Measurements from ENCODE around the gene PRSS53.

Gene PRSS53

DNA sequence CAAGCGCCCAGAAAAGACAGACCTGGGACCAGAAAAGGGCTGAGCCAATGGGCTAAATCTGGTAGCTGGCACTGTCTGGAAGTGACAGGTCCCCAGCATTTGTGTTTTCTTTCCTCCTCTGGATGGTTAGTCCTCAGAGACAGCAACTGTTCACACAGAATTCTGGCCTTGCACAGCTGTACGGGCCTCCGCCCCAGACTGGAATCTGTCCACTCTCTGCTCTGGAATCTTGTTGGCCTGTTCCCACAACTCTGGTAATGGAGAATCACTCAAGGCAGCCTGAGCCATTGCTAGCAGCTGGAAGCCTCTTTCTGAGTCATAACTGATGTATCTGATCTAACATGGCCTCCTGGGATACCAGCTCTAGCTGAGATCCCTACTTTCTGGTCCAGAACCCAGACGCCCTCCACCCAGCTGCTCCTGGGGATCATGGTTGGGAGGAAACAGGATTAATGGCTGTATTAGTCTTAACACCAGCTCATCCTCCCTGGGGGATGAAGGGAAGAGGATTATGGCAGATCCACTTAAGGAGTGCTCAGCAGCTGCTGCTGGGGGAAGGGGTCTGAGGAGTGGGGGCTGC, 23.8 kb downstream of the PRSS53 start:
- 95 to 97% methylated on average over 4 of the region's 4 CpGs for WGBS, 2 experiments
- no peak overlapping the region for H3K4me3 ChIP-seq (ENCODE audit: insufficient read depth, low read depth, low read length)
- H3K4me1 ChIP-seq (ENCODE audit: control insufficient read depth, insufficient read depth, low read length): no peaks in the 10 kb centered on the region
- H3K27me3 ChIP-seq (ENCODE audit: control insufficient read depth, insufficient read depth, low read length, poor library complexity, severe bottlenecking): no peaks in the 10 kb centered on the region
- no peaks in the 10 kb centered on the region for H3K9me3 ChIP-seq (ENCODE audit: control insufficient read depth, low read length)
- H3K36me3 ChIP-seq (ENCODE audit: control insufficient read depth, insufficient read depth, low read length): peaks cover 16% of the 10 kb centered on the region
- H3K27ac ChIP-seq (ENCODE audit: insufficient read depth, low read depth, low read length, poor library complexity, severe bottlenecking): no peak overlapping the region

DNA sequence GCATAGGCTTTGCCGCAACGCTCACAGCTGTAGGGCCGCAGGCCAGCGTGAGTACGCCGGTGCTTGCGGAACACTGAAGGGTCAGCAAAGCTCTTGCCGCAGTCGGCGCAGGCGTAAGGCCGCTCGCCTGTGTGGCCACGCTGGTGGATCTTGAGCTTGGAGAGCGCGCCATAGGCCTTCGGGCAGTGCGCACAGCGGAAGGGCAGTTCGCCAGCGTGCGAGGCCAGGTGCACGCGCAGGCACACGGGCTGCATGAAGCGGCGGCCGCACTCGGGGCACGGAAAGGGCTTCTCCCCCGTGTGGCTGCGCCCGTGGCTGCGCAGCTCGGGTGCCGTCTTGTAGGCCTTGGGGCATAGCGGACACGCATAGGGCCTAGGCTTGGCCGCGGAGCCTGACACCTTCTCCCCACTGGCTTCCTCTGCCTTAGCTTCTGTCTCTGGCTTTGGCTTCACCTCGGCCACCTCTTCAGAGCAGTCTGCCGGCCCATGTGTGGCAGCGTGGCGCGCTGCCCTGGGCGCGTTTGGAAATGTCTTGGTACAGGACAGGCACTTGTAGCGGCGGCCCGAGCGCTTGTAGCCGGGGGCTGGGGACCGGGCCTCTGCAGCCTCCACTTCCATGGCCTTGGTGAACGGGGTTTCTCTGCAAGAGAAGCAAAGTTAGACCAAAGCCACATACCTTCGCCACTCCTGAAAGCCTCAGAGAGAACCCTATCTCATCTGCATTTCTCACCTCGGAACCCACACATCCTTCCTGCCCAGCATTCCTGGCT, 24.7 kb downstream of the PRSS53 start:
- Histone ChIP-seq H3K4me3 (ENCODE audit: insufficient read depth, low read depth, low read length) (no peak overlapping the region), H3K27ac (ENCODE audit: insufficient read depth, low read depth, low read length, poor library complexity, severe bottlenecking) (no peak overlapping the region), H3K4me1 (ENCODE audit: control insufficient read depth, insufficient read depth, low read length) (no peaks in the 10 kb centered on the region), H3K36me3 (ENCODE audit: control insufficient read depth, insufficient read depth, low read length) (peaks cover 16% of the 10 kb centered on the region), H3K27me3 (ENCODE audit: control insufficient read depth, insufficient read depth, low read length, poor library complexity, severe bottlenecking) (no peaks in the 10 kb centered on the region), H3K9me3 (ENCODE audit: control insufficient read depth, low read length) (no peaks in the 10 kb centered on the region)
- 96% methylated on average over 56 of the region's 56 CpGs for WGBS, 2 experiments

DNA sequence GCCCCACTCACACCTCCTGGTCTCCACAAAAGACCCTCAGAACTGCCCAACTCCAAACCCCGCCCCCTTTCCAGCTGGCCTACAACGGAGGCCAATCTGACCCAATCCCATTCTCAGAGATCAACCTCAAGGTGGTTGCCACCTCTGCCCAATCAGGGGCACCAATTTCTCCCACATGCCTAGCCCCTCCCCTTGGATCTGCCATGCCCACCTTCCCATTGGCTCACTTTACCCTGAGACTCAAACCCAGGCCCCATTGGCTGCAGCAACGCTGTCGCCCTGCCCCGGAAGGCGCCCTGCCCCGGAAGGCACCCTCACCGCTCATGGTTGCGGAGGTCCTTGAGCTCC, 25.3 kb downstream of the PRSS53 start:
- no peaks in the 10 kb centered on the region for H3K27me3 ChIP-seq (ENCODE audit: control insufficient read depth, insufficient read depth, low read length, poor library complexity, severe bottlenecking)
- no peaks in the 10 kb centered on the region for H3K4me1 ChIP-seq (ENCODE audit: control insufficient read depth, insufficient read depth, low read length)
- H3K4me3 ChIP-seq (ENCODE audit: insufficient read depth, low read depth, low read length): no peak overlapping the region
- 95 to 96% methylated on average over 9 of the region's 9 CpGs for WGBS, 2 experiments
- no peaks in the 10 kb centered on the region for H3K9me3 ChIP-seq (ENCODE audit: control insufficient read depth, low read length)
- peaks cover 16% of the 10 kb centered on the region for H3K36me3 ChIP-seq (ENCODE audit: control insufficient read depth, insufficient read depth, low read length)
- no peak overlapping the region for H3K27ac ChIP-seq (ENCODE audit: insufficient read depth, low read depth, low read length, poor library complexity, severe bottlenecking)

DNA sequence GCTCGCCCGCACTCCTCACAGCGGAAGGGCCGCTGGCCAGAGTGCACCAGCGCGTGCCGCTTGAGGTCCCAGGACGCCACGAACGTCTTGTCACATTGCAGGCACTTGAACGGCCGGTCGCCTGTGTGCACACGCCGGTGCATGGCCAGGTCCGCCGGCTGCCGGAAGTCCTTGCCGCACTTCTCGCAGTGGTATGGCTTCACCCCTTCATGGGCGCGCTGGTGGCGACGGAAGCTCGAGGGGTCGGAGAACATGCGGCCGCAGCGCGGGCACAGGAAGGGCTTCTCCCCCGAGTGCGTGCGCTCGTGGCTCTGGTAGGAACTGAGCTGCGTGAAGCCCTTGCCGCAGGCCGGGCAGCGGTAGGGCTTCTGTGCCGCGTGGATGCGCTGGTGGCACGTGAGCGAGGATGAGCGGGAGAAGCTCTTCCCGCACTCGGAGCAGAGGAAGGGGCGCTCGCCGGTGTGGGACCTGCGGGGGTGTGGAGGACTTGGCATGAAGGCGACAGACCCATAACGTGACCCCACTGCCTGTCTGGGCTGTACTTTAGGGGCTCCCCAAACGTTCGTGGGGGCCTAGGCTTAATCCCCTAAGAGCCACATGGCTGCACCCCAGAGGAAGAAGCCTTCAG, 26.8 kb downstream of the PRSS53 start:
- 96 to 97% methylated on average over 54 of the region's 54 CpGs for WGBS, 2 experiments
- no peak overlapping the region for H3K4me3 ChIP-seq (ENCODE audit: insufficient read depth, low read depth, low read length)
- H3K36me3 ChIP-seq (ENCODE audit: control insufficient read depth, insufficient read depth, low read length): peaks cover 16% of the 10 kb centered on the region
- H3K9me3 ChIP-seq (ENCODE audit: control insufficient read depth, low read length): no peaks in the 10 kb centered on the region
- H3K4me1 ChIP-seq (ENCODE audit: control insufficient read depth, insufficient read depth, low read length): no peaks in the 10 kb centered on the region
- no peak overlapping the region for H3K27ac ChIP-seq (ENCODE audit: insufficient read depth, low read depth, low read length, poor library complexity, severe bottlenecking)
- H3K27me3 ChIP-seq (ENCODE audit: control insufficient read depth, insufficient read depth, low read length, poor library complexity, severe bottlenecking): no peaks in the 10 kb centered on the region

DNA sequence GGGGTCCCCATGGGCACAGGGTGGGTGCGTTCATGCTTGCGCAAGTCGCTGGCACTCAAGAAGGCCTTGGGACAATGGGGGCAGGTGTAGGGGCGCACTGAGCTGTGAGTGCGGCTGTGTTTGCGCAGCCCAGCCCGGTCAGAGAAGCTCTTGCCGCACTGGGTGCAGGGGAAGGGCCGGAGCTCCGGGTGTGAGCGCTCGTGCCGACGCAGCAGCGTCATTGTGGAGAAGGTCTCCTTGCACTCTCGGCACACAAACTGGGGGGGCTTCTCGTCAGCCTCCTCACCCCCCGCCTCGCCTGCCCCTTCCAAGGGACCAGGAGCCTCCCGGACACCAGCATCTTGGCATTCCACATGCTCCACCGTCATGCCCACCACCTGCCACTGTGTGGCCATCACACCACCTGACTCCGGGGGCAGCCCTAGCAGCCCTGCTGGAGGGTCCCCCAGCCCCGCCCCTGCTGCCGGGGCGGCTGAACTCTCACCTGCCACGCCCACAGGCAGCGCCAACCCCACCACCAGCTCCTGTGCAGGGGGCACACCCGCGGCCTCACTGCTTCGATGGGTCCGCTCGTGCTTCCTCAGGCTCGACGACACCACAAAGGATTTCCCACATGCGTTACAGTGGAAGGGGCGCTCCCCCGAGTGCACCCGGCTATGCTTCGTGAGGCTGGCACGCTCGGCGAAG, 27.5 kb downstream of the PRSS53 start:
- WGBS, 2 experiments: 96% methylated on average over 42 of the region's 42 CpGs
- H3K4me1 ChIP-seq (ENCODE audit: control insufficient read depth, insufficient read depth, low read length): no peaks in the 10 kb centered on the region
- no peak overlapping the region for H3K4me3 ChIP-seq (ENCODE audit: insufficient read depth, low read depth, low read length)
- peaks cover 16% of the 10 kb centered on the region for H3K36me3 ChIP-seq (ENCODE audit: control insufficient read depth, insufficient read depth, low read length)
- H3K27me3 ChIP-seq (ENCODE audit: control insufficient read depth, insufficient read depth, low read length, poor library complexity, severe bottlenecking): no peaks in the 10 kb centered on the region
- H3K27ac ChIP-seq (ENCODE audit: insufficient read depth, low read depth, low read length, poor library complexity, severe bottlenecking): no peak overlapping the region
- no peaks in the 10 kb centered on the region for H3K9me3 ChIP-seq (ENCODE audit: control insufficient read depth, low read length)

DNA sequence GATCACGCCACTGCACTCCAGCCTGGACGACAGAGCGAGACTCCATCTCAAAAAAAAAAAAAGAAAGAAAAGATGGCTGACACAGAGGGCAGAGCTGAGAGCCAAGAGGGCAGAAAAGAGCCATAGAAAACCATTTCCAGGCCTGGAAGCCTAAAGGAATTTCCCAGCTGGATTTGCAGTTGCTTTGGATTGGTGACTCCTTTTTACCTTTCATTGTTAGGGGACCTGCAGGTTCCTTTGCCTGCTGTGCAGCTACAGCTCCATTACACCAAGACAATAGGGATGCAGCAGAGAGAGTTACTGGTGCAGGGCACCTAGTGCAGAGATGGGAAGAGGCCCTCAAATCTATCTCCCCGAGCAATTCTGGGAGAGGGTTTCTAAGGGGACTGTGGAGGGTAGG, 33.1 kb downstream of the PRSS53 start:
- H3K27me3 ChIP-seq (ENCODE audit: control insufficient read depth, insufficient read depth, low read length, poor library complexity, severe bottlenecking): no peaks in the 10 kb centered on the region
- no peak overlapping the region for H3K27ac ChIP-seq (ENCODE audit: insufficient read depth, low read depth, low read length, poor library complexity, severe bottlenecking)
- no peaks in the 10 kb centered on the region for H3K4me1 ChIP-seq (ENCODE audit: control insufficient read depth, insufficient read depth, low read length)
- H3K36me3 ChIP-seq (ENCODE audit: control insufficient read depth, insufficient read depth, low read length): no peaks in the 10 kb centered on the region
- no peaks in the 10 kb centered on the region for H3K9me3 ChIP-seq (ENCODE audit: control insufficient read depth, low read length)
- H3K4me3 ChIP-seq (ENCODE audit: insufficient read depth, low read depth, low read length): no peak overlapping the region
- 71 to 74% methylated on average over 4 of the region's 4 CpGs for whole genome bisulfite sequencing, 2 experiments

DNA sequence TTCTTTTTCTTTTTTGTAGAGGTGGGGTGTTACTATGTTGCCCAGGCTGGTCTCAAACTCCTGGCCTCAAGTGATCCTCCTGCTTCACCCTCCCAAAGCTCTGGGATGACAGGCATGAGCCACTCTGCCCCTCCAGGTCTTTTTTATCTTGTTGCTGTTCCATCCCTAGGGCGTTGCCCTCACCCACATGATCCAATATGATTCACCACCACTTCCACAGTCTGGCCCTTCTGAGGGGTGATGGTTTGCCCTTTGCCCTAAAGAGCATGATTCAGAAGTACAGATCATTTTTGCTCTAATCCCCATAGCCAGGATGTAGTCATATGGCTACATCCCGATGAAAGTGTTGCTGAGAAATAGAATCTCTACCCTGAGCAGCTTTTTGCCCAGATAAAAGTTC, 36.6 kb downstream of the PRSS53 start:
- Histone ChIP-seq H3K36me3 (ENCODE audit: control insufficient read depth, insufficient read depth, low read length) (no peaks in the 10 kb centered on the region), H3K4me3 (ENCODE audit: insufficient read depth, low read depth, low read length) (no peak overlapping the region), H3K4me1 (ENCODE audit: control insufficient read depth, insufficient read depth, low read length) (no peaks in the 10 kb centered on the region), H3K27me3 (ENCODE audit: control insufficient read depth, insufficient read depth, low read length, poor library complexity, severe bottlenecking) (no peaks in the 10 kb centered on the region), H3K27ac (ENCODE audit: insufficient read depth, low read depth, low read length, poor library complexity, severe bottlenecking) (no peak overlapping the region), H3K9me3 (ENCODE audit: control insufficient read depth, low read length) (no peaks in the 10 kb centered on the region)
- WGBS, 2 experiments: 81 to 91% methylated on average over 2 of the region's 2 CpGs

DNA sequence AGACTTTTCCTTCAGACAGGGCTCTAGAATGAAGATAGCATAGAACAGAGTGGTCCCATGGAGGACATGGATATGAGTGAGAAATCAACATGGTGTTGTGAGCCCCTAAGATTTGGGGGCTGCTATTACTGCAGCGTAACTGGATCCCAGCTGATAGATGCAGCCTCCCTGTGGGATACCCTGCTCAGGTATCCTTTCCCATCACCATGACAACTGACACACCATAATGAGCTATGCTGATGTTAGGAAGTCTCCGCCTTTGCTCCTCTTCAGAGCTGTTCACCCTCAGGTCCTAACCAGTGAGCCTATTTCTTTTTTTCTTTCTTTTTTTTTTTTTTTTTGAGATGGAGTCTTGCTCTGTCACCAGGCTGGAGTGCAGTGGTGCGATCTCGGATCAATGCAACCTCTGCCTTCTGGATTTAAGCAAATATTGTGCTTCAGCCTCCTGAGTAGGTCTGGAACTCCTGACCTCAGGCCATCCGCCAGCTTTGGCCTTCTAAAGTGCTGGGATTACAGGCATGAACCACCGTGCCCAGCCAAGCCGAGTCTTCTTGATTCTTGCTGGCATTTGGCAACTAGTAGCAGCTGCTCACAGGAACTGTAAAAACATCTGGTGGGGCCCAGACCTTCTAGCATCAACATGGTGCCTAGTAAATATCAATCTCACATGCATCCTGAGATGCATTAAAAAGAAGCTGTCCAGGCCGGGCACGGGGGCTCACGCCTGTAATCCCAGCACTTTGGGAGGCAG, 38.3 kb downstream of the PRSS53 start:
- Histone ChIP-seq H3K27me3 (ENCODE audit: control insufficient read depth, insufficient read depth, low read length, poor library complexity, severe bottlenecking) (no peaks in the 10 kb centered on the region), H3K4me1 (ENCODE audit: control insufficient read depth, insufficient read depth, low read length) (no peaks in the 10 kb centered on the region), H3K27ac (ENCODE audit: insufficient read depth, low read depth, low read length, poor library complexity, severe bottlenecking) (no peak overlapping the region), H3K4me3 (ENCODE audit: insufficient read depth, low read depth, low read length) (no peak overlapping the region), H3K36me3 (ENCODE audit: control insufficient read depth, insufficient read depth, low read length) (no peaks in the 10 kb centered on the region), H3K9me3 (ENCODE audit: control insufficient read depth, low read length) (no peaks in the 10 kb centered on the region)
- WGBS, 2 experiments: 89% methylated on average over 10 of the region's 10 CpGs

DNA sequence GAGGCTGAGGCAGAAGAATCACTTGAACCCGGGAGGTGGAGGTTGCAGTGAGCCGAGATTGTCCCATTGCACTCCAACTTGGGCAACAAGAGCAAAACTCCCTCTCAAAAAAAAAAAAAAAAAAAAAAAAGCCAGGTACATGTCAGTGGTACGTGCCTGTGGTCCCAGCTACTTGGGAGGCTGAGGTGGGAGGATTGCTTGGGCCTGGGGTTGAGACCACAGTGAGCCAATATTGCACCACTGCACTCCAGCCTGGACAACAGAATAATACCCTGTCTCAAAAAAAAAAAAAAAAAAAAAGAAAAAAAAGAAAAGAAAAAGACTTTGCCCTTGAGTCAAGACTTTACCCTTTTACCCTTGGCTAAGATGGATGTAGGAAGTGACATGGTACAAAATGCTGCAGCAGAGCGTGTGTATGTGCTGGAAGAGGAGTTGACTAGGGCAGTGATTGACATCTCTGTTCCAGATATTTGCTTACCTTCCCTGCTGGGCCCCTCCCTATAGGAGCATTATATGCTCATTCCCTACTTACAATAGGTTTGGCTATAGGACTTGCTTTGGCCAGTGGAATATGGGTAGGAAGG, 44.8 kb downstream of the PRSS53 start:
- H3K4me3 ChIP-seq (ENCODE audit: insufficient read depth, low read depth, low read length): no peak overlapping the region
- H3K27ac ChIP-seq (ENCODE audit: insufficient read depth, low read depth, low read length, poor library complexity, severe bottlenecking): no peak overlapping the region
- H3K9me3 ChIP-seq (ENCODE audit: control insufficient read depth, low read length): no peaks in the 10 kb centered on the region
- H3K36me3 ChIP-seq (ENCODE audit: control insufficient read depth, insufficient read depth, low read length): no peaks in the 10 kb centered on the region
- no peaks in the 10 kb centered on the region for H3K4me1 ChIP-seq (ENCODE audit: control insufficient read depth, insufficient read depth, low read length)
- WGBS, 2 experiments: 90 to 97% methylated on average over 4 of the region's 4 CpGs
- no peaks in the 10 kb centered on the region for H3K27me3 ChIP-seq (ENCODE audit: control insufficient read depth, insufficient read depth, low read length, poor library complexity, severe bottlenecking)
